ENCODE data around the gene CDH22.

Gene CDH22

GRCh38 chr20:46217583-46217982, 90.7 kb downstream of the CDH22 start:
- H3K27ac ChIP-seq, result no peak overlapping the region; the same call in 1 of the 2 replicates
- H3K27me3 ChIP-seq (ENCODE audit: insufficient read depth, low read depth, severe bottlenecking), result no peaks in the 10 kb centered on the region
- no peak for DNase-seq
- no peak for TF ChIP-seq CTCF (IDR thresholded peaks at IDR 0.05; ENCODE audit: low read depth, low read length)
- H3K36me3 ChIP-seq, result no peaks in the 10 kb centered on the region
- no peak overlapping the region for H3K4me3 ChIP-seq (ENCODE audit: low read depth, low read length)
- H3K9me3 ChIP-seq (ENCODE audit: severe bottlenecking), result no peaks in the 10 kb centered on the region

- no peak for TF ChIP-seq CTCF (IDR thresholded peaks at IDR 0.05; ENCODE audit: low read depth, low read length)
- Histone ChIP-seq H3K36me3 (no peaks in the 10 kb centered on the region), H3K9me3 (ENCODE audit: severe bottlenecking) (no peaks in the 10 kb centered on the region), H3K27me3 (ENCODE audit: insufficient read depth, low read depth, severe bottlenecking) (no peaks in the 10 kb centered on the region), H3K27ac (peak overlapping the region; percentile 50), H3K4me3 (ENCODE audit: low read depth, low read length) (no peak overlapping the region)
- no peak for DNase-seq
These were observed 91.4 kb downstream of the CDH22 start for GRCh38 chr20:46216770-46217464.

- peak; percentile 69 for DNase-seq
- Histone ChIP-seq H3K9me3 (ENCODE audit: severe bottlenecking) (no peaks in the 10 kb centered on the region), H3K36me3 (no peaks in the 10 kb centered on the region), H3K27me3 (ENCODE audit: insufficient read depth, low read depth, severe bottlenecking) (no peaks in the 10 kb centered on the region), H3K27ac (peak overlapping the region; percentile 50), H3K4me3 (ENCODE audit: low read depth, low read length) (no peak overlapping the region)
- no peak for TF ChIP-seq CTCF (IDR thresholded peaks at IDR 0.05; ENCODE audit: low read depth, low read length)
These were observed 92.2 kb downstream of the CDH22 start for GRCh38 chr20:46215913-46216707.

GRCh38 chr20:46214824-46215488, 93.3 kb downstream of the CDH22 start:
- H3K9me3 ChIP-seq (ENCODE audit: severe bottlenecking), result no peaks in the 10 kb centered on the region
- H3K27ac ChIP-seq, result no peak overlapping the region; the same call in 1 of the 2 replicates
- no peaks in the 10 kb centered on the region for H3K27me3 ChIP-seq (ENCODE audit: insufficient read depth, low read depth, severe bottlenecking)
- no peak for DNase-seq
- TF ChIP-seq CTCF (IDR thresholded peaks at IDR 0.05; ENCODE audit: low read depth, low read length), result no peak
- H3K36me3 ChIP-seq, result no peaks in the 10 kb centered on the region
- H3K4me3 ChIP-seq (ENCODE audit: low read depth, low read length), result no peak overlapping the region

GRCh38 chr20:46213946-46214823, 94.1 kb downstream of the CDH22 start:
- no peak for TF ChIP-seq CTCF (IDR thresholded peaks at IDR 0.05; ENCODE audit: low read depth, low read length)
- no peak for DNase-seq
- Histone ChIP-seq H3K27me3 (ENCODE audit: insufficient read depth, low read depth, severe bottlenecking) (no peaks in the 10 kb centered on the region), H3K9me3 (ENCODE audit: severe bottlenecking) (no peaks in the 10 kb centered on the region), H3K27ac (no peak overlapping the region; the same call in 1 of the 2 replicates), H3K36me3 (no peaks in the 10 kb centered on the region), H3K4me3 (ENCODE audit: low read depth, low read length) (no peak overlapping the region)

All from WERI-Rb-1 (cell line).